Measurements from ENCODE around the gene WDR6. TPM values are rescaled to one million over a fixed set of nuclear protein-coding genes. Genes with fewer than 3 reads are reported as not detected.
"Not testable (repeated sequence)": the region's sequence is repeated elsewhere in the genome, so short reads cannot be mapped to it uniquely, and the experiment has no call there.

The WDR6 gene
- total RNA-seq, 1 donor from 2014 or later, result 250 TPM

DNA sequence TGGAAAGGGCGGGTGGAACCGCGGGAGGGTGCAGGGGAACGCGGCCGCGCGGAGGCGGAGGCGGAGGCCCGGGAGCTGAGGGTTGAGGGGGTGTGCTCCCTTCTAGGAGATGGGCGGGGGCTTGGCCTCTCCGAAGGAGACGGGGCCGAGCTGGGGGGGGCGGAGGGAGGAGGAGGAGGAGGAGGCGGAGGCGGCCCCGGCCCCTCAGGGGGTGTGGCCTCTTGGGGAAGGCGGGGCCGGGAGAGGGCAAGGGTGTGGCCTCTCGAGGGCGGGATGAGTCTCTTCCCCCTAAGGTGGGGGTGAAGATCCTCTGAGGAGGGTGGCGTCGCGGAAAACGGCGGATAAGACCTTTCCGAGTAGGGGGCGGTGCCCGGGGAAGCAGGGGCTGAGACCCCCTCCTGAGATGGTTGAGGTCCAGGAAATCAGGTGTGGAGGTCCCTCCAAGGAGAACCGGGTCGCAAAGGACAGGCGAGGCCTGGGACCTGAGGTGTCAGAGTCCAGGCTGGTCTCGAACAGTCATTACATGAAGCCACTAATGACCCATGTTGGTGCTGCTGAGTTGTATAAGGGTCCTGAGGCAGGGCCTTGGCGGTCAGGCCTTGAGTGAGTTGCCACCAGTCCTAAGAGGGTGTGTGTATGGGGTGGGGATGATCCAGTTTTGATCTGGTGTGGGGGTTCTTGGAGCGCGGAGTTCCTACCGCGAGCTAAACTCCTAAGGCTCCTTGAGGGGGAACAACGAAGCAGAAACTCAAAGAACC lies 759 bp downstream of the WDR6 start:
- no peaks in the 10 kb centered on the region for H3K9me3 Mint-ChIP-seq
- POLR2A ChIA-PET, result interaction anchor here (0.6 to 9.9 kb wide), 15 partner anchors 14 to 462 kb away, joined by 3 to 372 read pairs (median 6); partner anchors contain the start of genes ARIH2, DAG1, DALRD3 and IMPDH2
- peaks cover 29% of the 10 kb centered on the region for H3K36me3 Mint-ChIP-seq (ENCODE audit: low read depth)
- CTCF ChIA-PET, result interaction anchor here (1.4 to 2.5 kb wide), 10 partner anchors 9 to 86 kb away, joined by 3 to 30 read pairs (median 8); partner anchors contain the start of genes IMPDH2, NDUFAF3, P4HTM and QRICH1
- ATAC-seq (ENCODE audit: low read depth) (peak; percentile 67), DNase-seq (peak; percentile 85)
- TF ChIP-seq, protein P1, sequence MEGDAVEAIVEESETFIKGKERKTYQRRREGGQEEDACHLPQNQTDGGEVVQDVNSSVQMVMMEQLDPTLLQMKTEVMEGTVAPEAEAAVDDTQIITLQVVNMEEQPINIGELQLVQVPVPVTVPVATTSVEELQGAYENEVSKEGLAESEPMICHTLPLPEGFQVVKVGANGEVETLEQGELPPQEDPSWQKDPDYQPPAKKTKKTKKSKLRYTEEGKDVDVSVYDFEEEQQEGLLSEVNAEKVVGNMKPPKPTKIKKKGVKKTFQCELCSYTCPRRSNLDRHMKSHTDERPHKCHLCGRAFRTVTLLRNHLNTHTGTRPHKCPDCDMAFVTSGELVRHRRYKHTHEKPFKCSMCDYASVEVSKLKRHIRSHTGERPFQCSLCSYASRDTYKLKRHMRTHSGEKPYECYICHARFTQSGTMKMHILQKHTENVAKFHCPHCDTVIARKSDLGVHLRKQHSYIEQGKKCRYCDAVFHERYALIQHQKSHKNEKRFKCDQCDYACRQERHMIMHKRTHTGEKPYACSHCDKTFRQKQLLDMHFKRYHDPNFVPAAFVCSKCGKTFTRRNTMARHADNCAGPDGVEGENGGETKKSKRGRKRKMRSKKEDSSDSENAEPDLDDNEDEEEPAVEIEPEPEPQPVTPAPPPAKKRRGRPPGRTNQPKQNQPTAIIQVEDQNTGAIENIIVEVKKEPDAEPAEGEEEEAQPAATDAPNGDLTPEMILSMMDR (IDR thresholded peaks at IDR 0.05), result no peak
- intact Hi-C loops (cut with micrococcal nuclease), result loop anchor here (1.0 to 5.0 kb wide), 9 partner anchors 13 to 664 kb away; partner anchors contain the start of genes APEH, IMPDH2, IP6K2 and P4HTM
- peaks cover 21% of the 10 kb centered on the region for H3K4me1 Mint-ChIP-seq
- H3K27ac Mint-ChIP-seq, result peak overlapping the region; percentile 99
- no peaks in the 10 kb centered on the region for H3K27me3 Mint-ChIP-seq
- H3K4me3 Mint-ChIP-seq, result peak overlapping the region; percentile 100

DNA sequence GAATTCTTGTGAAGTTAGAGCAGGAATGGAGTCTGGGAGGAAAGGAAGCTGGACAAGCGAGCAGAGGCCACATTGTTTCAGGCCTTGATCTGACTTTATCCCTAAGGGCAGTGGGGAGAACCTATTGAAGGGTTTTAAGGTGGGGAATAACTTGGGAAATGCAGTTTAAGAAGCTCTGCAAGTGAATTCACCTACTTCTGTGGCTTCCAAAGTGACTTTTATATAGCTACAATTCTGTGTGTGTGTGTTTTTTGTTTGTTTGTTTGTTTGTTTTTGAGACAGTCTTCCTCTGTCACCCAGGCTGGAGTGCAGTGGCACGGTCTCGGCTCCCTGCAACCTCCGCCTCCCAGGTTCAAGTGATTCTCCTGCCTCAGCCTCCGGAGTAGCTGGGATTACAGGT lies 1.4 kb downstream of the WDR6 start:
- intact Hi-C loops (cut with micrococcal nuclease), result loop anchor here (5.0 kb wide), 3 partner anchors 334 to 664 kb away; partner anchors contain the start of genes APEH, PFKFB4 and USP4

DNA sequence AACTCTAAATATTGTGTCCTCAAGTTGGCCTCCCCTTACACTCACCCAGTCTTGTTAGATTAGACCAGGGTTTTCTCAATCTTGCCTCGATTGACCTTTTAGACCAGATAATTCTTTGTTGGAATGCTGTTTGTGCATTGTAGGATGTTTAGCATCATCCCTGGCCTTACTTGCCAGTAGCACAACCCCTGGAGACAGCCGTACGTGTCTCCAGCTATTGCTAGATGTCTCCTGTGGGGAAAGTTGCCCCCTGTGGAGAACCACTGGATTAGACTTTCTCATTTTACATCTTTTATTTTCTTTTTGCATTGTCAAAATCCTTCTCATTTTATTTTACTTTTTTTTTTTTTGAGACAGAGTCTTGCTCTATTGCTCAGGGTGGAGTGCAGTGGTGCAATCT lies 2.2 kb downstream of the WDR6 start:
- no peak for DNase-seq
- no peak overlapping the region for H3K4me3 Mint-ChIP-seq
- no peaks in the 10 kb centered on the region for H3K27me3 Mint-ChIP-seq
- TF ChIP-seq, protein P1 (IDR thresholded peaks at IDR 0.05), result no peak
- intact Hi-C loops (cut with micrococcal nuclease), result loop anchor here (5.0 kb wide), 3 partner anchors 333 to 663 kb away; partner anchors contain the start of genes APEH, PFKFB4 and USP4
- POLR2A ChIA-PET, result interaction anchor here (9.9 kb wide), 1 partner anchor 13 kb away, joined by 372 read pairs; the partner anchor contains the start of genes DALRD3, IMPDH2 and NDUFAF3
- no peaks in the 10 kb centered on the region for H3K9me3 Mint-ChIP-seq
- peaks cover 25% of the 10 kb centered on the region for H3K4me1 Mint-ChIP-seq
- no peak for ATAC-seq (ENCODE audit: low read depth)
- peaks cover 42% of the 10 kb centered on the region for H3K36me3 Mint-ChIP-seq (ENCODE audit: low read depth)
- CTCF ChIA-PET, result interaction anchor here (1.4 kb wide), 1 partner anchor 22 kb away, joined by 7 read pairs; no protein-coding TSS in a partner anchor
- peak overlapping the region; percentile 67 for H3K27ac Mint-ChIP-seq

More for the DNA sequence above, 1.4 kb downstream of the WDR6 start:
- H3K4me1 Mint-ChIP-seq, result peaks cover 21% of the 10 kb centered on the region
- H3K27me3 Mint-ChIP-seq; ATAC-seq (ENCODE audit: low read depth); DNase-seq; H3K9me3 Mint-ChIP-seq: not testable (repeated sequence)
- ChIA-PET CTCF (interaction anchor here (1.4 to 2.5 kb wide), 4 partner anchors 19 to 86 kb away, joined by 4 to 11 read pairs (median 8); partner anchors contain the start of genes IMPDH2, P4HTM and QRICH1), POLR2A (interaction anchor here (0.6 to 9.9 kb wide), 3 partner anchors 14 to 420 kb away, joined by 5 to 372 read pairs (median 39); partner anchors contain the start of genes DALRD3, IMPDH2, NDUFAF3 and NICN1)
- H3K36me3 Mint-ChIP-seq (ENCODE audit: low read depth), result peaks cover 35% of the 10 kb centered on the region
- H3K27ac Mint-ChIP-seq, result peak overlapping the region; percentile 99
- peak overlapping the region; percentile 100 for H3K4me3 Mint-ChIP-seq

DNA sequence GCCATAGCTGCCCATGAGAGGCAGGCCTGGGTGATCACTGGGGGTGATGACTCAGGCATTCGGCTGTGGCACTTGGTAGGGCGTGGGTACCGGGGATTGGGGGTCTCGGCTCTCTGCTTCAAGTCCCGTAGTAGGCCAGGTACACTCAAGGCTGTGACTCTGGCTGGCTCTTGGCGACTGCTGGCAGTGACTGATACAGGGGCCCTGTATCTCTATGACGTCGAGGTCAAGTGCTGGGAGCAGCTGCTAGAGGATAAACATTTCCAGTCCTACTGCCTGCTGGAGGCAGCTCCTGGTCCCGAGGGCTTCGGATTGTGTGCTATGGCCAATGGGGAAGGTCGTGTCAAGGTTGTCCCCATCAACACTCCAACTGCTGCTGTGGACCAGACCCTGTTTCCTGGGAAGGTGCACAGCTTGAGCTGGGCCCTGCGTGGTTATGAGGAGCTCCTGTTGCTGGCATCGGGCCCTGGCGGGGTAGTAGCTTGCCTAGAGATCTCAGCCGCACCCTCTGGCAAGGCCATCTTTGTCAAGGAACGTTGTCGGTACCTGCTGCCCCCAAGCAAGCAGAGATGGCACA lies 5.3 kb downstream of the WDR6 start:
- no peak for DNase-seq
- Mint-ChIP-seq H3K27me3 (no peaks in the 10 kb centered on the region), H3K36me3 (ENCODE audit: low read depth) (peaks cover 54% of the 10 kb centered on the region), H3K4me1 (peaks cover 24% of the 10 kb centered on the region), H3K9me3 (no peaks in the 10 kb centered on the region), H3K4me3 (no peak overlapping the region), H3K27ac (no peak overlapping the region)
- intact Hi-C loops (cut with micrococcal nuclease), result no loop called here
- CTCF ChIA-PET, result interaction anchor here (0.9 to 7.5 kb wide), 4 partner anchors 9 to 81 kb away, joined by 3 to 57 read pairs (median 4); partner anchors contain the start of genes NDUFAF3, P4HTM and QRICH1
- ATAC-seq (ENCODE audit: low read depth), result no peak
- POLR2A ChIA-PET, result interaction anchor here (0.9 to 9.9 kb wide), 3 partner anchors 10 to 25 kb away, joined by 3 to 372 read pairs (median 5); partner anchors contain the start of genes DALRD3, IMPDH2 and NDUFAF3
- TF ChIP-seq, protein P1 (IDR thresholded peaks at IDR 0.05), result no peak

DNA sequence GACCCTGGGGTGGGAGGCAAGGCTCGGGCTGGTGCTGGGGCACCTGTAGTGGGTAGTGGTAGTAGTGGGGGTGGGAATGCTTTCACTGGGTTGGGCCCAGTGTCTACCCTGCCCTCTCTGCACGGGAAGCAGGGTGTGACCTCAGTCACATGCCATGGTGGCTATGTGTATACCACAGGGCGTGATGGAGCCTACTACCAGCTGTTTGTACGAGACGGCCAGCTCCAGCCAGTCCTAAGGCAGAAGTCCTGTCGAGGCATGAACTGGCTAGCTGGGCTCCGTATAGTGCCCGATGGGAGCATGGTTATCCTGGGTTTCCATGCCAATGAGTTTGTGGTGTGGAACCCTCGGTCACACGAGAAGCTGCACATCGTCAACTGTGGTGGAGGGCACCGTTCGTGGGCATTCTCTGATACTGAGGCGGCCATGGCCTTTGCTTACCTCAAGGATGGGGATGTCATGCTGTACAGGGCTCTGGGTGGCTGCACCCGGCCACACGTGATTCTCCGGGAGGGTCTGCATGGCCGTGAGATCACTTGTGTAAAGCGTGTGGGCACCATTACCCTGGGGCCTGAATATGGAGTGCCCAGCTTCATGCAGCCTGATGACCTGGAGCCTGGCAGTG lies 6.0 kb downstream of the WDR6 start:
- Mint-ChIP-seq H3K27ac (no peak overlapping the region), H3K4me3 (no peak overlapping the region), H3K27me3 (no peaks in the 10 kb centered on the region), H3K36me3 (ENCODE audit: low read depth) (peaks cover 52% of the 10 kb centered on the region), H3K4me1 (peaks cover 22% of the 10 kb centered on the region), H3K9me3 (no peaks in the 10 kb centered on the region)
- DNase-seq (no peak), ATAC-seq (ENCODE audit: low read depth) (no peak)
- CTCF ChIA-PET, result interaction anchor here (0.9 to 7.5 kb wide), 3 partner anchors 9 to 81 kb away, joined by 3 to 57 read pairs (median 4); partner anchors contain the start of genes NDUFAF3, P4HTM and QRICH1
- TF ChIP-seq, protein P1 (IDR thresholded peaks at IDR 0.05), result no peak
- intact Hi-C loops (cut with micrococcal nuclease), result no loop called here
- POLR2A ChIA-PET, result interaction anchor here (0.6 to 9.9 kb wide), 7 partner anchors 8 to 80 kb away, joined by 3 to 372 read pairs (median 5); partner anchors contain the start of genes DALRD3, IMPDH2, NDUFAF3 and QRICH1

Measured in activated B cell treated with CpG ODN at 0.5 μM for 24 hours (primary cell).